Measurements from ENCODE around the gene ARID4B. TPM values are rescaled to one million over a fixed set of nuclear protein-coding genes. Genes with fewer than 3 reads are reported as not detected.

The ARID4B gene
- total RNA-seq, 1 experiment from 2014 or later, result 28.3 TPM

DNA sequence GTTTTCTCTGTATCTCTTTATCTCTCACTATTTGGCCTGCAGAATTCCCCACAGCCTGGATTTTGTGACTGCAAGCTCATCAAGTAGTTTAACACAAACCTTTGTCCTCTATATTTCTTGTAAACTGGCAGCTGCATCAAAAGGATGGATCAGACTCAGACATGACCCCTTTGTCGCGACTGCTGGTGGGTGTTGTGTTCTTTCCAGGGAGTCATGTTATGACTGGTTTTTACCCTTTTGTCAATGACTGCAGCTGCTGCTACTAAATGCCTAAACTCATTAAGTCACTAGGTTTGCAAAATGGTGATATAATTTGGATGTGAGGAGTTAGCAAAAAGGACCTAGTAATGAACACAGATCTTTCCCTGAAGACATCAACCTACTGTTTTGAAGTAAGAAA lies 189.2 kb downstream of the ARID4B start:
- Histone ChIP-seq H3K27ac (ENCODE audit: low read depth, low read length) (no peak overlapping the region), H3K9ac (ENCODE audit: low read length) (no peak overlapping the region)
- ATAC-seq, result no peak

More for the DNA sequence above, 189.2 kb downstream of the ARID4B start:
- ChIA-PET CTCF (no interaction called here), RAD21 (ENCODE audit: low non-redundant PET in 1 of 2, low total read pairs in 2 of 2, uncharacterized antibody in 2 of 2, unreplicated experiment in 2 of 2) (no interaction called here), POLR2A (no interaction called here)
- Histone ChIP-seq H2AFZ (ENCODE audit: low read depth, low read length, poor library complexity, severe bottlenecking) (no peak overlapping the region), H3K4me2 (ENCODE audit: low read length) (no peak overlapping the region), H3K9me2 (ENCODE audit: insufficient read depth) (no peaks in the 10 kb centered on the region), H3K27me3 (ENCODE audit: insufficient read depth, low read length) (no peaks in the 10 kb centered on the region), H3K9me3 (ENCODE audit: control insufficient read depth in 1 of 2, insufficient read depth in 1 of 2, low read depth in 1 of 2, low read length in 2 of 2) (no peaks in the 10 kb centered on the region), H3K4me1 (ENCODE audit: control insufficient read depth in 1 of 2, insufficient read depth in 2 of 2, low read length in 2 of 2) (no peaks in the 10 kb centered on the region), H4K20me1 (ENCODE audit: insufficient read depth) (no peaks in the 10 kb centered on the region), H3K4me3 (replicated peaks in 1 of 2; ENCODE audit: low read depth in 1 of 2, low read length in 2 of 2) (no peak overlapping the region), H3K79me2 (ENCODE audit: insufficient read depth, low read length) (peaks cover 8% of the 10 kb centered on the region), H3K36me3 (ENCODE audit: control insufficient read depth in 1 of 2, insufficient read depth in 2 of 2, low read length in 2 of 2) (peaks cover 26 to 38% of the 10 kb centered on the region in 2 experiments)
- TF ChIP-seq, protein P1, sequence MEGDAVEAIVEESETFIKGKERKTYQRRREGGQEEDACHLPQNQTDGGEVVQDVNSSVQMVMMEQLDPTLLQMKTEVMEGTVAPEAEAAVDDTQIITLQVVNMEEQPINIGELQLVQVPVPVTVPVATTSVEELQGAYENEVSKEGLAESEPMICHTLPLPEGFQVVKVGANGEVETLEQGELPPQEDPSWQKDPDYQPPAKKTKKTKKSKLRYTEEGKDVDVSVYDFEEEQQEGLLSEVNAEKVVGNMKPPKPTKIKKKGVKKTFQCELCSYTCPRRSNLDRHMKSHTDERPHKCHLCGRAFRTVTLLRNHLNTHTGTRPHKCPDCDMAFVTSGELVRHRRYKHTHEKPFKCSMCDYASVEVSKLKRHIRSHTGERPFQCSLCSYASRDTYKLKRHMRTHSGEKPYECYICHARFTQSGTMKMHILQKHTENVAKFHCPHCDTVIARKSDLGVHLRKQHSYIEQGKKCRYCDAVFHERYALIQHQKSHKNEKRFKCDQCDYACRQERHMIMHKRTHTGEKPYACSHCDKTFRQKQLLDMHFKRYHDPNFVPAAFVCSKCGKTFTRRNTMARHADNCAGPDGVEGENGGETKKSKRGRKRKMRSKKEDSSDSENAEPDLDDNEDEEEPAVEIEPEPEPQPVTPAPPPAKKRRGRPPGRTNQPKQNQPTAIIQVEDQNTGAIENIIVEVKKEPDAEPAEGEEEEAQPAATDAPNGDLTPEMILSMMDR (IDR thresholded peaks at IDR 0.05 in 2 of 3, conservative IDR thresholded peaks at IDR 0.05 in 1 of 3; ENCODE audit: borderline replicate concordance in 1 of 3, insufficient read depth in 1 of 3, low read depth in 2 of 3, low read length in 2 of 3), result no peak
- no peak for TF ChIP-seq FOSL1 (IDR thresholded peaks at IDR 0.05; ENCODE audit: low read depth)
- no peak for TF ChIP-seq ELF1 (IDR thresholded peaks at IDR 0.05; ENCODE audit: borderline replicate concordance, low read depth)
- TF ChIP-seq, protein P2, sequence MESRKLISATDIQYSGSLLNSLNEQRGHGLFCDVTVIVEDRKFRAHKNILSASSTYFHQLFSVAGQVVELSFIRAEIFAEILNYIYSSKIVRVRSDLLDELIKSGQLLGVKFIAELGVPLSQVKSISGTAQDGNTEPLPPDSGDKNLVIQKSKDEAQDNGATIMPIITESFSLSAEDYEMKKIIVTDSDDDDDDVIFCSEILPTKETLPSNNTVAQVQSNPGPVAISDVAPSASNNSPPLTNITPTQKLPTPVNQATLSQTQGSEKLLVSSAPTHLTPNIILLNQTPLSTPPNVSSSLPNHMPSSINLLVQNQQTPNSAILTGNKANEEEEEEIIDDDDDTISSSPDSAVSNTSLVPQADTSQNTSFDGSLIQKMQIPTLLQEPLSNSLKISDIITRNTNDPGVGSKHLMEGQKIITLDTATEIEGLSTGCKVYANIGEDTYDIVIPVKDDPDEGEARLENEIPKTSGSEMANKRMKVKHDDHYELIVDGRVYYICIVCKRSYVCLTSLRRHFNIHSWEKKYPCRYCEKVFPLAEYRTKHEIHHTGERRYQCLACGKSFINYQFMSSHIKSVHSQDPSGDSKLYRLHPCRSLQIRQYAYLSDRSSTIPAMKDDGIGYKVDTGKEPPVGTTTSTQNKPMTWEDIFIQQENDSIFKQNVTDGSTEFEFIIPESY (IDR thresholded peaks at IDR 0.05; ENCODE audit: extremely low read depth, insufficient replicate concordance, low read length), result no peak
- TF ChIP-seq SP1 (IDR thresholded peaks at IDR 0.05; ENCODE audit: low read depth), result no peak
- TF ChIP-seq CBX3 (IDR thresholded peaks at IDR 0.05; ENCODE audit: low read depth), result no peak
- TF ChIP-seq POLR2A (IDR thresholded peaks at IDR 0.05; ENCODE audit: borderline replicate concordance, extremely low read depth, insufficient read depth, insufficient read length), result no peak
- no peak for TF ChIP-seq EZH2phosphoT487 (IDR thresholded peaks at IDR 0.05; ENCODE audit: borderline replicate concordance)
- no peak for TF ChIP-seq RAD21 (IDR thresholded peaks at IDR 0.05; ENCODE audit: low read depth)
- no peak for TF ChIP-seq CEBPB (IDR thresholded peaks at IDR 0.05; ENCODE audit: low read depth)
- TF ChIP-seq TCF7L2 (IDR thresholded peaks at IDR 0.05; ENCODE audit: borderline replicate concordance, extremely low read depth, insufficient read depth, insufficient read length), result no peak
- no peak for TF ChIP-seq ZNF274 (IDR thresholded peaks at IDR 0.05; ENCODE audit: low read depth, low read length)
- TF ChIP-seq, protein P3, sequence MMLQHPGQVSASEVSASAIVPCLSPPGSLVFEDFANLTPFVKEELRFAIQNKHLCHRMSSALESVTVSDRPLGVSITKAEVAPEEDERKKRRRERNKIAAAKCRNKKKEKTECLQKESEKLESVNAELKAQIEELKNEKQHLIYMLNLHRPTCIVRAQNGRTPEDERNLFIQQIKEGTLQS (IDR thresholded peaks at IDR 0.05), result no peak
- no peak for TF ChIP-seq EGR1 (IDR thresholded peaks at IDR 0.05; ENCODE audit: low read depth)
- TF ChIP-seq SRF (IDR thresholded peaks at IDR 0.05; ENCODE audit: low read depth), result no peak
- no peak for TF ChIP-seq EZH2 (IDR thresholded peaks at IDR 0.05)
- TF ChIP-seq JUND (IDR thresholded peaks at IDR 0.05), result no peak
- TF ChIP-seq YY1 (IDR thresholded peaks at IDR 0.05; ENCODE audit: extremely low read depth, insufficient replicate concordance, low read depth, low read length), result no peak
- TF ChIP-seq, protein P4, sequence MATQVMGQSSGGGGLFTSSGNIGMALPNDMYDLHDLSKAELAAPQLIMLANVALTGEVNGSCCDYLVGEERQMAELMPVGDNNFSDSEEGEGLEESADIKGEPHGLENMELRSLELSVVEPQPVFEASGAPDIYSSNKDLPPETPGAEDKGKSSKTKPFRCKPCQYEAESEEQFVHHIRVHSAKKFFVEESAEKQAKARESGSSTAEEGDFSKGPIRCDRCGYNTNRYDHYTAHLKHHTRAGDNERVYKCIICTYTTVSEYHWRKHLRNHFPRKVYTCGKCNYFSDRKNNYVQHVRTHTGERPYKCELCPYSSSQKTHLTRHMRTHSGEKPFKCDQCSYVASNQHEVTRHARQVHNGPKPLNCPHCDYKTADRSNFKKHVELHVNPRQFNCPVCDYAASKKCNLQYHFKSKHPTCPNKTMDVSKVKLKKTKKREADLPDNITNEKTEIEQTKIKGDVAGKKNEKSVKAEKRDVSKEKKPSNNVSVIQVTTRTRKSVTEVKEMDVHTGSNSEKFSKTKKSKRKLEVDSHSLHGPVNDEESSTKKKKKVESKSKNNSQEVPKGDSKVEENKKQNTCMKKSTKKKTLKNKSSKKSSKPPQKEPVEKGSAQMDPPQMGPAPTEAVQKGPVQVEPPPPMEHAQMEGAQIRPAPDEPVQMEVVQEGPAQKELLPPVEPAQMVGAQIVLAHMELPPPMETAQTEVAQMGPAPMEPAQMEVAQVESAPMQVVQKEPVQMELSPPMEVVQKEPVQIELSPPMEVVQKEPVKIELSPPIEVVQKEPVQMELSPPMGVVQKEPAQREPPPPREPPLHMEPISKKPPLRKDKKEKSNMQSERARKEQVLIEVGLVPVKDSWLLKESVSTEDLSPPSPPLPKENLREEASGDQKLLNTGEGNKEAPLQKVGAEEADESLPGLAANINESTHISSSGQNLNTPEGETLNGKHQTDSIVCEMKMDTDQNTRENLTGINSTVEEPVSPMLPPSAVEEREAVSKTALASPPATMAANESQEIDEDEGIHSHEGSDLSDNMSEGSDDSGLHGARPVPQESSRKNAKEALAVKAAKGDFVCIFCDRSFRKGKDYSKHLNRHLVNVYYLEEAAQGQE (IDR thresholded peaks at IDR 0.05; ENCODE audit: low read depth), result no peak
- intact Hi-C loops (cut with micrococcal nuclease), result no loop called here
- no TSS peak for BruUV-seq (replicated peaks)
- no peak for DNase-seq (ENCODE audit: low read depth, low spot score)
